ENCODE measurements around the gene KRT85. TPM values are rescaled to one million over a fixed set of nuclear protein-coding genes. Genes with fewer than 3 reads are reported as not detected.

KRT85 gene
- total RNA-seq, 6 experiments from 2014 or later = not detected

DNA sequence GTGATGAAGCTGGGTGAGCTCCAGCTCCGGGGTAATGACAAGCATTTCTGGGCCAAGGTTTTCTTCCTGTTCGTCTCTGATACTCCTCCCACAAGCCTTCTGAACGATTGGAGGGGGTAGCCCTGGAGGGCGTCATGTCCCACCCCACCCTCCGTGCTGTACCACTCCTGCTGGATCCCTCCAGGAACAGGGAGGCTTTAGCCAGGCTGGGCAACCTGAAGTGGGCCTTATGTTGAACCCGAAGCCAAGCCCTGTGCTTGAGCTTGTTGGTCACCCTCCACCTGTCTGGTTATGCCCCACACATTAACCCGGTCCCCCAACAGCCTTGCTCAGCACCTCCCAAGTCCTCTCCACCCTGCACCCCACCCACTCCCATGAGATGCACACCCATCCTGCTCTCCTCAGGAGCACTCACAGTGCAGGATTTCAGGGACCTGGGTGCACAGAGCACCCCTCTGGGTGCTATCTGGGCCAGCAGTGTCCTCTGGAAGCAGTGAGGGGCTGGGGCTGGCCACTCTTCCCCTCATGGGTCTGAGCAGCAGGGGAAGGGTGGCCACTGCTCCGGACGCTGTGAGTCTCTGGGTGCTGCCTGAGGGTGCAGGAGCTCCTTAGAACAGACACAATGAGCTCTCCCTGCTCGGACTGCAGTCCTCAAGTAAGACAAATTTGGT lies 39.3 kb downstream of the KRT85 start:
- TF ChIP-seq, protein P1, sequence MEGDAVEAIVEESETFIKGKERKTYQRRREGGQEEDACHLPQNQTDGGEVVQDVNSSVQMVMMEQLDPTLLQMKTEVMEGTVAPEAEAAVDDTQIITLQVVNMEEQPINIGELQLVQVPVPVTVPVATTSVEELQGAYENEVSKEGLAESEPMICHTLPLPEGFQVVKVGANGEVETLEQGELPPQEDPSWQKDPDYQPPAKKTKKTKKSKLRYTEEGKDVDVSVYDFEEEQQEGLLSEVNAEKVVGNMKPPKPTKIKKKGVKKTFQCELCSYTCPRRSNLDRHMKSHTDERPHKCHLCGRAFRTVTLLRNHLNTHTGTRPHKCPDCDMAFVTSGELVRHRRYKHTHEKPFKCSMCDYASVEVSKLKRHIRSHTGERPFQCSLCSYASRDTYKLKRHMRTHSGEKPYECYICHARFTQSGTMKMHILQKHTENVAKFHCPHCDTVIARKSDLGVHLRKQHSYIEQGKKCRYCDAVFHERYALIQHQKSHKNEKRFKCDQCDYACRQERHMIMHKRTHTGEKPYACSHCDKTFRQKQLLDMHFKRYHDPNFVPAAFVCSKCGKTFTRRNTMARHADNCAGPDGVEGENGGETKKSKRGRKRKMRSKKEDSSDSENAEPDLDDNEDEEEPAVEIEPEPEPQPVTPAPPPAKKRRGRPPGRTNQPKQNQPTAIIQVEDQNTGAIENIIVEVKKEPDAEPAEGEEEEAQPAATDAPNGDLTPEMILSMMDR (IDR thresholded peaks at IDR 0.05) = peak; percentile 17; the same call in 1 of the 2 replicates
- no peaks in the 10 kb centered on the region for H3K36me3 Mint-ChIP-seq (ENCODE audit: low read depth)
- no peak for DNase-seq
- H3K4me3 Mint-ChIP-seq = no peak overlapping the region; the same call in 1 of the 2 replicates
- no peaks in the 10 kb centered on the region for H3K9me3 Mint-ChIP-seq
- no peak overlapping the region for H3K27ac Mint-ChIP-seq
- H3K27me3 Mint-ChIP-seq (ENCODE audit: insufficient read depth) = peaks cover 23% of the 10 kb centered on the region
- peaks cover 10% of the 10 kb centered on the region for H3K4me1 Mint-ChIP-seq (ENCODE audit: low read depth)

GRCh38 chr12:52327052-52327829 lies 40.0 kb downstream of the KRT85 start:
- H3K4me1 Mint-ChIP-seq (ENCODE audit: low read depth) = peaks cover 10% of the 10 kb centered on the region
- DNase-seq = peak; percentile 95
- peaks cover 28% of the 10 kb centered on the region for H3K27me3 Mint-ChIP-seq (ENCODE audit: insufficient read depth)
- TF ChIP-seq, protein P1 (IDR thresholded peaks at IDR 0.05) = peak; percentile 93
- no peaks in the 10 kb centered on the region for H3K36me3 Mint-ChIP-seq (ENCODE audit: low read depth)
- no peak overlapping the region for H3K27ac Mint-ChIP-seq
- no peak overlapping the region; the same call in 1 of the 2 replicates for H3K4me3 Mint-ChIP-seq
- no peaks in the 10 kb centered on the region for H3K9me3 Mint-ChIP-seq

DNA sequence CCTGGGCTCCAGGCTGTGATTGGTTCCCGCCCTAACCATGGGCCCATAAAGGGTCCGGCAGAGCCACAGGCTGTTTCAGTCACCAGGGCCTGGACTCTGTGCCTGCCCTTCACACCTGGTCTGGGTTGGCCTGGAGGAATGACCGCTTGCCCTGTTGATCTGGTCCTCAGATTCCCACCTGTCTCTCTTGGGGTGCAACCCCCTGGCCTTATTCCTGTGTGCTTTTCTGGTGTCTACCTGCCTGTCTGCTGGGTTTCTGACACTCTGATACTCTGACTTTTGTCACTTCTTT lies 43.2 kb downstream of the KRT85 start:
- no peak overlapping the region for H3K27ac Mint-ChIP-seq
- no peak overlapping the region for H3K4me3 Mint-ChIP-seq
- no peaks in the 10 kb centered on the region for H3K36me3 Mint-ChIP-seq (ENCODE audit: low read depth)
- DNase-seq = no peak
- TF ChIP-seq, protein P1 (IDR thresholded peaks at IDR 0.05) = no peak
- H3K9me3 Mint-ChIP-seq = no peaks in the 10 kb centered on the region
- peaks cover 29% of the 10 kb centered on the region for H3K27me3 Mint-ChIP-seq (ENCODE audit: insufficient read depth)
- H3K4me1 Mint-ChIP-seq (ENCODE audit: low read depth) = peaks cover 10% of the 10 kb centered on the region

DNA sequence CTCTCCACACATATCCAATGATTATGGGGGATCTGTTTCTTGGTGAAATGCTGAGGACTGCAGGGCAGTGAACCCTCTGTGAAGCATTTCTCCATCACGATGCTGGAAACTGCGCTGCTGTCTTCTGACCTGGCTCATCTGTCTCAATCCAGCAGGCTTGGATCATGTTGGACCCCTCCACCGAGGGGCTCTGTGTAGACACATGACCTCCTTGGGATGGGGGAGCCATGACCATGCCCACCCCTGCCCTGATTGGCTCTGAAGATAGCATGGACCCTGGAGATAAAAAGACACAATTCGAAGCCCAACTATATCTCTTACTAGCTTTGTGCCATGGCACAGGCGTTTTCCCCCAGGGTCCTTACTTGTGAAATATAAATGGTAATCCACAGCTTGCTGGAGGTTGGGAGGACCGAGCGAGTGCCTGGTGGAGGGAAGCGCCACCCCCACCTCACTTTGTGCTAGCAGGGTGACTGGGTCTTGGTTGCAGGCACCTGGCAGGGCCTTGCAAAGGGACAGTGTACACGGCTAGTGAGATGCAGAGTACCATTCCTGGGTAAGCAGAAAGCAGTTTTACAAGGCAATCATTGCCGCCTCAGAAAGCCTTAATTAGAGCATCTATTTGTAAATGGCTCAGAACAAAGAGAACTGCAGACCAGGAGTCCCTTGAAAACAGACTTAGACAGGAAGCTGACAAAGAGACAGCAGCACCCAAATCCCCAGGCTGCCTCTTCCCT lies 43.7 kb downstream of the KRT85 start:
- Mint-ChIP-seq H3K9me3 (no peaks in the 10 kb centered on the region), H3K27me3 (ENCODE audit: insufficient read depth) (peaks cover 34% of the 10 kb centered on the region), H3K27ac (no peak overlapping the region), H3K4me3 (no peak overlapping the region), H3K36me3 (ENCODE audit: low read depth) (no peaks in the 10 kb centered on the region), H3K4me1 (ENCODE audit: low read depth) (peaks cover 10% of the 10 kb centered on the region)
- DNase-seq = no peak
- TF ChIP-seq, protein P1 (IDR thresholded peaks at IDR 0.05) = no peak

- TF ChIP-seq, protein P1 (IDR thresholded peaks at IDR 0.05) = no peak
- H3K4me3 Mint-ChIP-seq = no peak overlapping the region
- no peaks in the 10 kb centered on the region for H3K9me3 Mint-ChIP-seq
- no peaks in the 10 kb centered on the region for H3K36me3 Mint-ChIP-seq (ENCODE audit: low read depth)
- no peak for DNase-seq
- peaks cover 36% of the 10 kb centered on the region for H3K27me3 Mint-ChIP-seq (ENCODE audit: insufficient read depth)
- H3K4me1 Mint-ChIP-seq (ENCODE audit: low read depth) = peaks cover 10% of the 10 kb centered on the region
- H3K27ac Mint-ChIP-seq = no peak overlapping the region
Observed at GRCh38 chr12:52323001-52323400, 44.3 kb downstream of the KRT85 start.
